HG03565 (cell line): ENCODE results near the gene COQ6.
"Not testable (repeated sequence)": the region's sequence is repeated elsewhere in the genome, so short reads cannot be mapped to it uniquely, and the experiment has no call there.

Source experiments
- ATAC-seq: cut with Tn5 transposase; IDR thresholded peaks from one replicate; pipeline ENCODE4 v1.9.1; 2021; ENCODE audit warnings: mild to moderate bottlenecking, moderate library complexity; ENCODE audit not compliant: unreplicated experiment

COQ6 gene

GRCh38 chr14:73977896-73978295 lies 27.8 kb downstream of the COQ6 start:
- ATAC-seq = no peak

GRCh38 chr14:73988065-73988464 lies 38.0 kb downstream of the COQ6 start:
- ATAC-seq = no peak

GRCh38 chr14:73988656-73989055 lies 38.6 kb downstream of the COQ6 start:
- ATAC-seq = not testable (repeated sequence)

GRCh38 chr14:73991092-73991491 lies 41.0 kb downstream of the COQ6 start:
- no peak for ATAC-seq

GRCh38 chr14:73994926-73995325 lies 44.8 kb downstream of the COQ6 start:
- not testable (repeated sequence) for ATAC-seq

- no peak for ATAC-seq
Measured at GRCh38 chr14:73995977-73996378, 45.9 kb downstream of the COQ6 start.

GRCh38 chr14:73996731-73997107 lies 46.6 kb downstream of the COQ6 start:
- no peak for ATAC-seq

GRCh38 chr14:73997108-73997943 lies 47.2 kb downstream of the COQ6 start:
- no peak for ATAC-seq

- no peak for ATAC-seq
Measured at GRCh38 chr14:73997944-73998447, 47.9 kb downstream of the COQ6 start.

- no peak for ATAC-seq
Measured at GRCh38 chr14:73998726-73999125, 48.6 kb downstream of the COQ6 start.

- not testable (repeated sequence) for ATAC-seq
Measured at GRCh38 chr14:74005664-74006063, 55.6 kb downstream of the COQ6 start.

- no peak for ATAC-seq
Measured at GRCh38 chr14:74008843-74009499, 58.9 kb downstream of the COQ6 start.
